GM12891 (cell line): ENCODE data around the gene CYFIP1.

Experiments
- POLR2A ChIP-seq: IDR thresholded peaks from 2 replicates; pipeline ENCODE4 v1.6.1; 2011; ENCODE audit warnings: low read depth, low read length, control low read depth
- POLR2AphosphoS5 ChIP-seq: IDR thresholded peaks from 2 replicates; pipeline ENCODE4 v1.6.1; 2011; ENCODE audit warnings: low read depth, low read length, control low read depth

DNA sequence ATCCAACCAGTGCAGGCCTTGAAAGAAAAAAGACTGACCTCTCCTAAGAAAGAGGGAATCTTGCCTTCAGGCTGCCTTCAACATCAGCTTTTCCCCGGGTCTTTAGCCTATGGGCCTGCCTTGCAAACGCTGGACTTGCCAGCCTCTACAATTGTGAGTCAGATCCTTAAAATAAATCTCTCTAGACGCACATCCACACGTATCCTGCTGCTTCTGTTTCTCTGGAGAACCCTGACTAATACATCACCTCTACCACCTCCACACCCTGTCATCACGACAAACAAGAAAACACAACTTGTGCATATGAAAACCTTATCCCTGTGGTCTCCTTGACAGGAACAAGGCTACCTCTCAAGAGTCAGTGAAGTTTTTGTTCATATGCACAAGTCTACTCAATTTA, 11.8 kb downstream of the CYFIP1 start:
- no peak for TF ChIP-seq POLR2AphosphoS5
- no peak for TF ChIP-seq POLR2A
